LNCAP (cell line): ENCODE data around the gene HNRNPL.

Source experiments
- CTCF ChIP-seq: fragments of 450-650 bp; IDR thresholded peaks from 2 replicates; pipeline ENCODE4 v1.5.1; 2017; ENCODE audit warnings: mild to moderate bottlenecking

Gene HNRNPL

DNA sequence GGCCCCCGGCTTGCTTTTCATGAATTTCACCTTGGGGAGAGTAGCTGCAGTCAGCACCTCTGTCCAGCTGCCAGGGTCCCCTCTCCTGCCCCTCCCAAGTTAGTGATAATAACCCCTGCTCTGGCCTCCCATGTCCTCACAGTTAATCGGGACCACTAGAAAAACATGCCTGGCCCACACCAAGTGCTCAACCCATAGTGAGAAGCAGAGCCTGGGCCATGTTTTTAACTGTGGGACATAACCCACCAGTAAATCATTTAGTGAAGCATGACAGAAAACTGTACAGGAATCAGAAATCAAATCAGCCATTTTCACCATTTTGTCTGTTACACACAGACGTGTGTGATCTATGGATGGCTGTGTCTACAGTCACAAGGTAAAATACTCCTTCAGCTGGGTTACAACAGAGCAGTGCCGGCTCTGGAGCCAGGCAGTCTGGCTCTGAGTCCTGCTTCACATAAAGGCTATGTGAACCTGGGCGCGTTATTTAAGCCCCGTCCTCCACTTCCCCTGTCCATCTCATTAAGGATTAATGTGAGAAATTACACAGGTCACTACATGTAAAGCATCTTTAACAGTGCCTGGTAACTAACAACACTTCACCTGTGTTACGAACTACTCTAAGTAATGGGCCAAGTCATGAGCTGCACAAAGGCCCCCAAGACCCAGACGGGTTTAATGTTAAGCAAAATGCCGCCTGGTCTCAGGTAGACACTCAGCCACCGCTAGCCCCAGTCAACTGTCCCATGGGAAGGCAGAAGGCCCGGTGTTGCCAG lies 10.6 kb downstream of the HNRNPL start:
- no peak for TF ChIP-seq CTCF

DNA sequence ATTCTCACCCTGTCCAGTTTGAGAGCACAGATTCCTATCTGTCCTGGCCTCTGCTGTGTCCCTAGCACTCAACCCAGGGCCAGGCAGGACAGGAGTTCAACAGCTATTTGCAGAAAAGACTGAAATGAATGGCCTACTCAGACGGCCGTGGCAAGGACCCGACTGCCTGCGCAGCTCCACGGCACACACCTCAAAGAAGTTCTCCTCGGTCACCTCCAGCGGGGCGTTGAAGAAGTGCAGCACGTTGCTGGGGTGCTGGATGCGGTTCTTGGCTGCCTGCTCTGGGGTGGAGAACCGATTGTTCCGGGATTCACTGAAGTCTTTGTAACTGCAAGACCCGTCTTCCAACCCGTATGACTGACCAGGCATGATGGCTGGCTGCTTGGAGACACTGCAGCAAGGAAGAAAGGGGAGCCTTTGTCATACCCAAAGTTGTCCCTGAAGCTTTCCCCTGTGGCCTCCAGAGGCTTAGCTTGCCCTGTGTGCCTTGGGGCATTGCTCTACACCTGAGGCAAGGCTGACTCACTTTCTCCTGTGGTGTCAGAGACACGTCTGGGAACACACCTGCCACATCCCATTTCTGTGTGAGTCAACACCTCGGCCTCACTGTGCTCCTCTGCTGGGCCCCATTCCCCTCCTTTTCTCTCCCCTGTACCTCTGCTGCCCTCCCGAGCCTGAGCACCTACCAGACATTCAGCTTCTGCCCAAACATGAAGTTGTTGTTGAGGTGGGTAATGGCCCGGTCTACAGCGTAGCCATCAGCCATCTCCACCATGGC lies 11.4 kb downstream of the HNRNPL start:
- TF ChIP-seq CTCF: no peak

- TF ChIP-seq CTCF: no peak
These were observed 12.1 kb downstream of the HNRNPL start for GRCh38 chr19:38837656-38838121.

- TF ChIP-seq CTCF: no peak
These were observed 12.7 kb downstream of the HNRNPL start for GRCh38 chr19:38836983-38837626.

DNA sequence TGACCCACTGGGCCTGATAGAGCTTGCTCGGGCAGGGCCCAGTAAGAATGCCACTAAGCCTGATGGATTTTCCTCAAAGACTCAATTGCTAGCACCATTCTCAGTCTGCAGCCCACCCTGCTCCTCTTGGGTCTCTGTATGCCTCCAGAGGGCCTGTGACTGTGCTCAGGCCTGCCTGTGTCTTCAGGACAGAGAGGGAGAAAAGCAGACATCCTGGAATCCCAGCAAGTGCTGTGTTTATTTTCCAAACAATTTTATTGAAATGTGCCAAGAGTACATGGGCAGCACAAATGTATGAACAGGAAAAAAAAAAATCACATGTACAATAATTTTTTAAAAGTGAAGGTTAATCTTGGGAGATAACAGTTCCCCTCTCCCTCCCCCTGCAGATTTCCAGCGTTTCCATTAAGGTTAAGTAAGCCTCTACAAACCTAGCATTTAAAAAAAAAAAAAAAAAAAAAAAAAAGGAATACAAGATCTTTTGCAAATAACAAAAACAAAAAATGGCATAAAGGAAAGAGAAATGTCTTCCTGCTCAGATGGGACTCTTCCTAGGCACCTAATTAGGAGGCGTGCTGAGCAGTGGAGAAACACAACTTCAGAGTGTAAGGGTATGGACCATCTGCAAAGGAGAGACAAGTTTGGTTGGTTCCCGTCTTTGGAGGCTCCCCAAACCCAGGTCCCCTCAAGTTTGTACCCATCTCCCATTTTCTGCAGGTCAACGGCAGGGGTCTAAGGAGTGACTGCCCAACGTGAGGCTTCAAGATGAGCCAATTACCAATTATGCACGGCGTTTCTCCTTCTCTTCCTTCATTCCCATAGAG lies 13.4 kb downstream of the HNRNPL start:
- TF ChIP-seq CTCF: no peak

DNA sequence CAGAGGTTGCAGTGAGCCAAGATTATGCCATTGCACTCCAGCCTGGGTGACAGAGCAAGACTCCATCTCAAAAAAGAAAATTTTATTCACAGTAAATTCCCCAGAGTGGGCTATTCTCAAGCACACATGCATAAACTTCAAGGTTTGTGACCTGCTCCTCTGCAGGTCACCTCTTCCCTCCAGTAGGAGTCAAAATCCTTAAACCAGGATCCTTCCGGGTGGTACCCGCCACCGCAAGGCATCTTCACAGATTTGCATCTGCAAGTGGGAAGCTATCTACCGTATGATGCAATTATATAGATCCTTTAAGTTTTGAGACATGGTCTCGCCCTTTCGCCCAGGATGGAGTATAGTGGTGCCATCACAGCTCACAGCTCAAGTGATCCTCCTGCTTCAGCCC lies 15.2 kb downstream of the HNRNPL start:
- TF ChIP-seq CTCF: no peak

DNA sequence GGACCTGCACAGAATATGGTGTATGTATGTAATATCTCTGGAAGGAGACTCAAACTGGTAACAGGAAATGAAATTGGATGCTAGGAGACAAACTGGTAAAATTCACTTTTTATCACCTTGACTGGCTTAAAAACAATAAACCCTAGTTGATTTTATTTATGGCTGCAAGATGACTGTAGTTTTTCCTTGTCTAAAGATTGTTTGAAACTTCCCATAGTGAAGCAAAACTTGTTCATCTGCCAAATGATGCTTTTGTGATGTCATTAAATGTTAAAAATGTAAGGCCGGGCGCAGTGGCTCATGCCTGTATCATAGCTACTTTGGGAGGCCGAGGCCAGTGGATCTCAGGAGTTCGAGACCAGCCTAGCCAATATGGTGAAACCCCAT lies 15.7 kb downstream of the HNRNPL start:
- TF ChIP-seq CTCF: no peak
